ENCODE measurements around the gene S100A1.
"Not testable (repeated sequence)": the region's sequence is repeated elsewhere in the genome, so short reads cannot be mapped to it uniquely, and the experiment has no call there.

S100A1 gene

DNA sequence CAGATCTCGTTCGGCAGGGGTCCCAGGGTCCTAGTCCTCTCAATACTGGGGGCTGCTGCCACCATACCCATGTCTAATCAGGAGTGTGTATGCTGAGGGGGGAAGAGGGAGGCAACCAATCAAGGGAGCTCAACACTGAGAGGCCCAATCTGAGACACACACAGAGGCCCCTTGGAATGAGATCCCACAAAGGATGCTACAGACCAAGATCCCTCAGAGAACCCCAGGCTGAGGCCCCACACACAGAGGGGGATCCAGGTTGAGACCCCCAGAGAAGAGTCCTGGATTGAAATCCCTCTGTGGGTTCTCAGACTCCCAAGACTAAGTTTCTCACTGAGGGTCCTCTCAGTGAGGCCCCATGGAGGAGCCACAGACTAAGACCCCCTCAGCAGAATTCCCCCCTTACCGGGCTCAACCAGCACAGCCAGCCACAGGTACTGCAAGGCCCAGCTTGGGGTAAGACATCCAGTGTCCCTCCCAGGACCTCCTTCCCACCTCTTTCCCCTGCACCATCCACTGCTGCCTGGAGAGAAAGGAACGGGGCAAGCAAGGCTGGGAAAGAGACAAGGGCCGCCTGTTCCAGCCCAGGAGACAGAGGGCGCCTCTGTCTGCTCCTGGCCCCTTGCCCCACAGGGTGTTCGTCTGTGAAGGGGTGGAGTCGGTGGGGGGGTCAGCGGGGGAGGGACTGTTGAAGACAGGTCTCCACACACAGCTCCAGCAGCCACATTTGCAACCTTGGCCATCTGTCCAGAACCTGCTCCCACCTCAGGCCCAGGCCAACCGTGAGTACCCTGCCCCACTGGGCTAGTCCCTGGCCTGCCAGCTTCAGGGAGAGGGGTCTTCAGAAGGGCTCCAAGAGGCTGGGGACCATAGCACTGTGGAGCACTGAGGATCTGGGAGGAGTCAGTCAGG lies at the start of gene S100A1:
TSS of gene S100A1 (plus strand) at position 720 of the 912 bp plus-strand sequence. CDS start 2,088 bp downstream, outside the sequence.
- DNase-seq (ENCODE audit: low read depth, low spot score): no peak

- DNase-seq (ENCODE audit: low read depth, low spot score): no peak
Observed at GRCh38 chr1:153578490-153578889, 49.7 kb upstream of the S100A1 start.

- no peak for DNase-seq (ENCODE audit: low read depth, low spot score)
Observed at GRCh38 chr1:153578936-153579335, 49.3 kb upstream of the S100A1 start.

DNA sequence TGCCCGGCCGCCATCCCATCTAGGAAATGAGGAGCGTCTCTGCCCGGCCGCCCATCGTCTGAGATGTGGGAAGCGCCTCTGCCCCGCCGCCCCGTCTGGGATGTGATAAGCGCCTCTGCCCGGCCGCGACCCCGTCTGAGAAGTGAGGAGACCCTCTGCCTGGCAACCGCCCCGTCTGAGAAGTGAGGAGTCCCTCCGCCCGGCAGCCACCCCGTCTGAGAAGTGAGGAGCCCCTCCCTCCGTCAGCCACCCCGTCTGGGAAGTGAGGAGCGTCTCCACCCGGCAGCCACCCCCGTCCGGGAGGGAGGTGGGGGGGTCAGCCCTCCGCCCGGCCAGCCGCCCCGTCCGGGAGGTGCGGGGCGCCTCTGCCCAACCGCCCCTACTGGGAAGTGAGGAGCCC lies 45.4 kb upstream of the S100A1 start:
- not testable (repeated sequence) for DNase-seq (ENCODE audit: low read depth, low spot score)

DNA sequence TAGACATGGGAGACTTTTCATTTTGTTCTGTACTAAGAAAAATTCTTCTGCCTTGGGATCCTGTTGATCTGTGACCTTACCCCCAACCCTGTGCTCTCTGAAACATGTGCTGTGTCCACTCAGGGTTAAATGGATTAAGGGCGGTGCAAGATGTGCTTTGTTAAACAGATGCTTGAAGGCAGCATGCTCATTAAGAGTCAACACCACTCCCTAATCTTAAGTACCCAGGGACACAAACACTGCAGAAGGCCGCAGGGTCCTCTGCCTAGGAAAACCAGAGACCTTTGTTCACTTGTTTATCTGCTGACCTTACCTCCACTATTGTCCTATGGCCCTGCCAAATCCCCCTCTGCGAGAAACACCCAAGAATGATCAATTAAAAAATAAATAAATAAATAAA lies 44.7 kb upstream of the S100A1 start:
- DNase-seq (ENCODE audit: low read depth, low spot score): not testable (repeated sequence)

DNA sequence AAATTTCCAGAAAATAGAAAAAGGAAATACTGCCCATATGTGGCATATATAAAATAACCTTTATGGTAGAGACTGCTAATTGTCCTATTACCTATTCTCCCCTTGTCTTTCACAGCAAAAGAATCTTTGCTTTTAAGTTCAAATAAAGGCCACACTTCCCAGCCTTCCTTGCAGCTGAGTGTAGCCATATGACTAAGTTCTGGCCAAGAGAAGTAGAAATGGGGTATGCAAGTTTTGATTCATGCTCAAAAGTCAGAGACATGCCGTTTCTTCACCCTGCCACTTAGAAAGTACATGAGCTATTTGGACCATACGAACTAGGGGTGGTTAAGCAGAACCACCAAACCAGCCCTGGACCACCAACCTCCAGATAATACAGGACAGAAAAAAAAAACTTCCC lies 44.3 kb upstream of the S100A1 start:
- no peak for DNase-seq (ENCODE audit: low read depth, low spot score)

GRCh38 chr1:153585006-153585405 lies 43.2 kb upstream of the S100A1 start:
- DNase-seq (ENCODE audit: low read depth, low spot score): no peak

DNA sequence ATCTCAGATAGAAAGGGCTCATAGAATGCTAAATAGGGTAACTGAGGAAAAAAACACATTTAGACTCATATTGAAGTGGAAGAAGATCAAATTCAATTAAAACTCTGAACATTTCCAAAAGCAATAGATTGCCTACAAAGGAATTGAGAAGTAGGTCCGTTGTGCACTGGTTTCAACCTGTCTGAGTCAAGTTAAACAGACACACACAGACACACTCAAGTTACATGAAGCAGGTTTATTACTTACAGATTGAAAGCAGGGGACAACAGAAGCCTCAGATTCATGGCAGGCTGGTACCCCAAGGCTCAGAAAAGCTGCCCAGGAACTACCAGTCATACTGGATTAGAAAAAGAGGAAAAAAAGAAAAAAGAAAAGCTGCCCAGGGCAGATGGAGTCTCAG lies 41.9 kb upstream of the S100A1 start:
- no peak for DNase-seq (ENCODE audit: low read depth, low spot score)

GRCh38 chr1:153587314-153587713 lies 40.9 kb upstream of the S100A1 start:
- no peak for DNase-seq (ENCODE audit: low read depth, low spot score)

DNA sequence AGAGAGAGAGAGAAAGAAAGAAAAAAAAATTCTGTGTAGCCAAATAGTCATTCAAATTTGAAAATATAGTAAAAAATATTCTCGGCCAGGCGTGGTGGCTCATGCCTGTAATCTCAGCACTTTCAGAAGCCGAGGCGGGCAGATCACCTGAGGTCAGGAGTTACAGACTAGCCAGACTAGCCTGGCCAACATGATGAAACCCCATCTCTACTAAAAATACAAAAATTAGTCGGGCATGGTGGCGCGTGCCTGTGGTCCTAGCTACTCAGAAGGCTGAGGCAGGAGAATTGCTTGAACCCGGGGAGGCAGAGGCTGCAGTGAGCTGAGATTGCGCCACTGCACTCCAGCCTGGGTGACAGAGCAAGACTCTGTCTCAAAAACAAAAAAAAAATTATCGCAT lies 40.2 kb upstream of the S100A1 start:
- DNase-seq (ENCODE audit: low read depth, low spot score): not testable (repeated sequence)

DNA sequence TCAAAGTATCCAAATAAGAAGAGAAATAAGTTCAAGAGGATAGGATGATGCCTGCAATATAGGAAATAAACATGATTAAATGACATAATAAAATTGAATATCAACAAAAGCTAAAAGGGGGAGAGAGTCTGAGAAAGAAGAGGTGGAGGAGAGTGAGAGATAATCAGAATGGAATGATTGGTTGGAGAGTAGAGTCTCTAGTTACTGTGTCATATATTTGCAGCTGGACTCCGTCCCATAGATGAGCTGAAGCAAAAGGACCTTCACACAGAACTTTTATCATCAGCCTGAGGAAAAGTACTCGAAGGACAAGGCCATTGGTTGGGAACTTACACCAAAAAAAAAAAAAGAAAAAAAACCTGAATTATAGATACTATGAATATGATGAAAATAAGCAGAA lies 39.8 kb upstream of the S100A1 start:
- DNase-seq (ENCODE audit: low read depth, low spot score): no peak

DNA sequence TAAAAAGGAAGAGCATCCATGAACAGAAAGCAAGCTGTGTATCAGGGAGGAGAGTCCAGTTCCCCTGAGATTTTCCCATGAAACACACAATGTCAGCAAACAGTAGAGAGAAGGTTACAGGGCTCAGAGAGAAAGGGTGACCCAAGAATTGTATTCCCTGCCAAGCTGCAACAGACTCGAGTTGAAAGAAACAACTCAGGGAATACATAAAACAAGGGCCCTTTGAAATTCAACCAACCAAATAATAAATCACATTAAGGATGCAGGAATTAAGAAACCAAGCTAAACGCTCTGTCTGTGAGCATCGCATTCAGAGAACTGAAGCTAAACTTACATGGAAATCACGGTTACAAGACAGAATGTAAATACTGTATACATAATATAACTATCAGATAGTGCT lies 35.5 kb upstream of the S100A1 start:
- no peak for DNase-seq (ENCODE audit: low read depth, low spot score)

- DNase-seq (ENCODE audit: low read depth, low spot score): no peak
Observed at GRCh38 chr1:153597206-153597605, 31.0 kb upstream of the S100A1 start.

GRCh38 chr1:153598309-153599172 lies 29.7 kb upstream of the S100A1 start:
- DNase-seq (ENCODE audit: low read depth, low spot score): no peak

- DNase-seq (ENCODE audit: low read depth, low spot score): no peak
Observed at GRCh38 chr1:153599847-153600246, 28.4 kb upstream of the S100A1 start.

DNA sequence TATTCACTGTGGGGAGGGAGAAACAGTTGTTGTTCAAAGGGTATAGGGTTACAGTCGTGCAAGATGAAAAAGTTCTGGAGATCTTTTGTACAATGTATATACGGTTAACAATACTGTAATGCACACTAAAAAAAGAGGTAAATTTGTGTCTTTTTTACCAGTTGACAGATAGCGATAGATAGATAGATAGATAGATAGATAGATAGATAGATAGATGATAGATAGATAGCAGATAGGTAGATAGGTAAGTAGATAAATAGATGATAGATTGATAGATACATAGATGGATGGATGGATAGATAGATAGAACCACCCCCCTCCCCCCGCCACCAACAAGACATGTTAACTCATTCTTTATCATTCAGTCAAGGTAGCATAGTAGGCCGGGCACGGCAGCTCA lies 25.5 kb upstream of the S100A1 start:
- DNase-seq (ENCODE audit: low read depth, low spot score): no peak

DNA sequence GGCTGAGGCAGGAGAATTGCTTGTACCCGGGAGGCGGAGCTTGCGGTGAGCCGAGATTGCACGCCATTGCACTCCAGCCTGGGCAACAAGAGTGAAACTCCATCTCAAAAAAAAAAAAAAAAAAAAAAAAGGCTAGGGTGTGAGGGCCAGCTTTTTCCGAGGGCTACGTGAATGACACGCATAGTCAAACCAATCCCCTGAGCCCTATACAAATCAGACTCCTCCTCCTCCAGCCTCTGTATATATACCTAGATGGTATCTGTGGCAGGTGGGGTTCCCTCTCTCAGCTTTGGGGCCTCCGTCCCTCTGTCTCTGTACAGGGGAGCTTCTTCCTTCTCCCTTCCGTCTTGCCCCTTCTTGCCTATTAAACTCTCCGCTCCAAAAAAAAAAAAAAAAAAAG lies 22.0 kb upstream of the S100A1 start:
- DNase-seq (ENCODE audit: low read depth, low spot score): no peak

DNA sequence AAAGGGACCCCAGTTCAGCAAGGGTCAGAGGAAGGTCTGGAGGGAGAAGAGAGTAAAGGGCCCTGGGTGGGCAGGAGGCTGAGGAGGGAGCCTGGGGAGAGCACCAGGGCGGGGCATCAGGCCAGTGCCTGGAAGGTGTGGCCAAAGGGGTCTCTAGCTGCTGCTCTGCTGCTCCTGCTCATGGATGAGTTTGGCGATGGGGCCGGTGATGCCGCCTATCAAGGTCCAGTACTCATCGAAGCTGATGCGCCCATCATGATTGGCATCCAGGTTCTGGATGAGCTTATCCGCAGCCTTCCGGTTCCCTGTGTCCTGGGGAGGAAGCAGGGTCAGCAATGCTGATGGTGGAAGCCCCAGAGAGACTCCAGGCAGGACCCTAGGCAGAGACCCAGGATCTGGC lies 20.9 kb upstream of the S100A1 start:
- DNase-seq (ENCODE audit: low read depth, low spot score): no peak

DNA sequence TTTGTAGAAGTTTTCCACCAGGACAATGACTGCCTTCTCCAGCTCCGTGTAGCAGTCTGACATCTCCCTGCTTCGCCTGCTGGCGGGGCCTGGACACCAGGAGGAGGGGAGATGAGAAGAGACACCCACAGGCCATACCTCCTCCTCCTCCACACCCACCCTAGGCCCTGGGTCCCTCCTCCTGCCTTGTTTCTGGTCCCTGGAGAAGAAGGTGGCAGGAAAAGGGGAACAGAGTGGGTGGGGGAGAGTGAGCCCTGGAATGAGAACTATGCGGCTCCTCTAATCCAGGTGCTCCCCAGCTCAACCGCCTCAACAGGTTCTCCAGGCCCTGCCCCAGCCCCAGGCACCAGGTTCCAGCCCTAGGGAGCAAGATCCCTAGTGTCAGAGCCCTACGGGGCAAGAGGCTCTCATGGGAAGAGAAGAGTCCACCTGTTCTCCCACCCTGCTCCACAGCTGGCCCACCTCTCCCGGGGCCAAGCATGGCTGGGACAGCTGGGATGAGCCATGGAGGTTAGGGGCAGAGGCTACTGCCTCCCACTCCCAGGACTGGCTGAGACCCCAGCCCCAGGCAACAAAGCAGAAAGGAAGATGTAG lies 20.0 kb upstream of the S100A1 start:
- no peak for DNase-seq (ENCODE audit: low read depth, low spot score)

GRCh38 chr1:153608742-153609584 lies 19.3 kb upstream of the S100A1 start:
- DNase-seq (ENCODE audit: low read depth, low spot score): no peak

DNA sequence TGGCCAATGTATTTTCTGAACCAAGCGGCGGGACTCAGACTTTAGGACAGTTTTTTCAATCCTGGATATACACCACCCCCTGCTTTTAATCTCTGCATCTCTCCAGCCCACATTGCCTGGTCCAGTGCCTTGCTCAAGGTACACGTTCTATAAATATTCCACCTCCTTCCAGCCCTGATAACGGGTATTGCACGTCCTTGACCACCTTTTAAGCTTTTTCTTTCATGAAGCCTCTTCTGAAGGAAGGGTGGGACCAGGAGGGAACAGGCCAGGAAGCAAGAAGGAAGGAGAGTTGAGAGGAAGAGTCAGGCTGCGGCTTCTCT lies 18.7 kb upstream of the S100A1 start:
- DNase-seq (ENCODE audit: low read depth, low spot score): no peak

All from activated CD4-positive, CD25-positive, alpha-beta regulatory T cell treated with anti-CD3 and anti-CD28 coated beads, Interleukin-2, amount 50 U/mL, for 16 hours (primary cell).